Hepatocyte (in vitro differentiated cells): ENCODE results near the gene SRPRA. TPM values are rescaled to one million over a fixed set of nuclear protein-coding genes. Genes with fewer than 3 reads are reported as not detected.
"Not testable (repeated sequence)": the region's sequence is repeated elsewhere in the genome, so short reads cannot be mapped to it uniquely, and the experiment has no call there.

ENCODE experiments used
- DNase-seq: peaks from one replicate; pipeline ENCODE4 v3.0.0-alpha.2; 2016; ENCODE audit warnings: low spot score
- H2AFZ ChIP-seq: fragments of 200-600 bp; sonication (generic); 2 replicates; pipeline ENCODE4 v1.6.0; 2016; ENCODE audit warnings: antibody characterized with exemption, mild to moderate bottlenecking
- H3K27ac ChIP-seq: fragments of 200-600 bp; sonication (generic); 2 replicates; pipeline ENCODE4 v1.5.1; 2016; ENCODE audit warnings: mild to moderate bottlenecking
- H3K27me3 ChIP-seq: fragments of 200-600 bp; sonication (generic); 2 replicates; pipeline ENCODE4 v1.6.1; 2016
- H3K36me3 ChIP-seq: fragments of 200-600 bp; sonication (generic); replicated peaks from 2 replicates; pipeline ENCODE4 v1.5.1; 2016; ENCODE audit warnings: low read depth; ENCODE audit not compliant: insufficient read depth
- H3K4me1 ChIP-seq: fragments of 200-600 bp; sonication (generic); 2 replicates; pipeline ENCODE4 v1.5.1; 2016; ENCODE audit warnings: mild to moderate bottlenecking, moderate library complexity; ENCODE audit not compliant: insufficient read depth
- H3K4me2 ChIP-seq: fragments of 200-600 bp; sonication (generic); 2 replicates; pipeline ENCODE4 v1.6.0; 2016
- H3K4me3 ChIP-seq: fragments of 200-600 bp; sonication (generic); 2 replicates; pipeline ENCODE4 v1.5.1; 2016; ENCODE audit warnings: mild to moderate bottlenecking
- H3K79me2 ChIP-seq: fragments of 200-600 bp; sonication (generic); 2 replicates; pipeline ENCODE4 v1.6.0; 2017; ENCODE audit warnings: mild to moderate bottlenecking
- H3K9me2 ChIP-seq: fragments of 200-600 bp; sonication (generic); replicated peaks from 2 replicates; pipeline ENCODE4 v1.6.0; 2017; ENCODE audit warnings: mild to moderate bottlenecking; ENCODE audit not compliant: insufficient read depth
- H3K9me3 ChIP-seq: fragments of 200-600 bp; sonication (generic); 2 replicates; pipeline ENCODE4 v1.5.1; 2016; ENCODE audit warnings: low read depth, mild to moderate bottlenecking
- H4K20me1 ChIP-seq: fragments of 200-600 bp; sonication (generic); 2 replicates; pipeline ENCODE4 v1.6.0; 2016; ENCODE audit warnings: mild to moderate bottlenecking; ENCODE audit not compliant: insufficient read depth, poor library complexity, severe bottlenecking
- CTCF ChIP-seq: fragments of 200-600 bp; sonication (generic); IDR thresholded peaks from 2 replicates; pipeline ENCODE4 v1.5.1; 2016; ENCODE audit warnings: antibody characterized with exemption, mild to moderate bottlenecking; ENCODE audit not compliant: poor library complexity
- EZH2 ChIP-seq: fragments of 200-600 bp; sonication (generic); IDR thresholded peaks from 2 replicates; pipeline ENCODE4 v1.6.1; 2016; ENCODE audit warnings: antibody characterized with exemption, mild to moderate bottlenecking, borderline replicate concordance
- EZH2phosphoT487 ChIP-seq: fragments of 200-600 bp; sonication (generic); IDR thresholded peaks from one replicate; pipeline ENCODE4 v1.6.1; 2018; ENCODE audit warnings: antibody characterized with exemption, mild to moderate bottlenecking, low read depth, moderate library complexity; ENCODE audit not compliant: unreplicated experiment, severe bottlenecking
- WGBS: methylation state at CpG from one replicate; pipeline ENCODE4 v1.1.6; 2016; ENCODE audit warnings: low lambda C conversion rate; ENCODE audit errors: missing lambda C conversion rate; 5-methylcytosine and 5-hydroxymethylcytosine counted together
- polyA plus RNA-seq: library from polyadenylated mRNA; unstranded; fragments of >200 nt; fragmentation: Nextera tagmentation; extraction: Ambion mirVana; gene quantifications from 2 replicates; pipeline ENCODE4 v1.2.1, GENCODE V29; 2016
- total RNA-seq: library from RNA; depleted of rRNA; stranded (reverse); fragments of >200 nt; gene quantifications from 2 replicates; pipeline ENCODE4 v1.2.3, GENCODE V29; 2014

The SRPRA gene
- total and polyA plus RNA-seq, 2 experiments from 2014 or later: 80.4 to 85.7 TPM

- no peaks in the 10 kb centered on the region for H4K20me1 ChIP-seq
- H3K27me3 ChIP-seq: no peaks in the 10 kb centered on the region
- H3K27ac ChIP-seq: no peak overlapping the region
- TF ChIP-seq EZH2: no peak
- no peak for TF ChIP-seq EZH2phosphoT487
- no peak for TF ChIP-seq CTCF
- H3K4me1 ChIP-seq: no peaks in the 10 kb centered on the region
- H3K36me3 ChIP-seq: no peaks in the 10 kb centered on the region
- H3K9me3 ChIP-seq: no peaks in the 10 kb centered on the region
- H3K9me2 ChIP-seq: no peaks in the 10 kb centered on the region
- H3K4me3 ChIP-seq: no peak overlapping the region
- no peak overlapping the region for H2AFZ ChIP-seq
- no peak for DNase-seq
- WGBS: 90% methylated on average over 2 of the region's 2 CpGs
- no peak overlapping the region for H3K4me2 ChIP-seq
- no peaks in the 10 kb centered on the region for H3K79me2 ChIP-seq
Measured at GRCh38 chr11:126257764-126258163, 10.9 kb downstream of the SRPRA start.

DNA sequence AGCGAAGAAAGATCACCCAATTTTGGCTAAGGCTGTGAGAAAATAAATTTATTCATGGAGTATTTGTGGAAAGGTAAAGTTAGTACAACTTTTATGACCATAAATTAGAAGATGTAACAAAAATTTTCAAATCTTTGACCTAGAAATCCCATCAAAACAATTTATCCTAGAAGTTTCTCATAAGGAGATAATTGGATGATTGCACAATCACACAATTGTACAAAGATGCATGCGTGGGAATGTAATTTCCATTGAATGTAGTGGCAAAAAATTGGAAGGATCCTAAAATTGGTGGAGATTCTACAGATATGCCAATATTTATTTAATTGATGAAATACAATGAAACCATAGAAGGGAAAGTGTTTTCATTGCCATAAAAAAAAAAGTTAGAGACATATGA, 11.6 kb downstream of the SRPRA start:
- H3K36me3 ChIP-seq: no peaks in the 10 kb centered on the region
- WGBS: 96% methylated on average over 2 of the region's 2 CpGs
- TF ChIP-seq EZH2phosphoT487 (no peak), EZH2 (no peak), CTCF (no peak)

DNA sequence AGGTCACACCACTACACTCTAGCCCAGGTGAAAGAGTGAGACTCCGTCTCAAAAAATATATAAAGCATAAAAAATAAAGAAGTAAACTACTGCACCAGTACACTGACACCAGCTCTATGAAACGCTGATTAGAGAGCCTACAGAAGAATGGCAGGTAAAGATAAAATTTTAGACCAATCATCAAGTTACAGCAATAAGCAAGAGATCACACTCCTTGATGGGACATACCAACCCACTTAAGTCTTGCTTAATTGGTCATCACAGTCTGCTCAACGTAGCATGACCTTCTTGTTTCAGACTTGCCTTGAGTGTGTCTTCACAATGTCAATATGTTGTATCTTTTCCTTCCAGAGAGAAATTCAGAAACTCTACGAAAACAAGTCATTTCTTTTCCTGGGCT, 12.5 kb downstream of the SRPRA start:
- H2AFZ ChIP-seq: no peak overlapping the region
- H3K27me3 ChIP-seq: no peaks in the 10 kb centered on the region
- H3K4me1 ChIP-seq: no peaks in the 10 kb centered on the region
- no peaks in the 10 kb centered on the region for H4K20me1 ChIP-seq
- no peak overlapping the region for H3K4me3 ChIP-seq
- H3K36me3 ChIP-seq: no peaks in the 10 kb centered on the region
- no peaks in the 10 kb centered on the region for H3K9me3 ChIP-seq
- H3K4me2 ChIP-seq: no peak overlapping the region
- no peak for DNase-seq
- no peak overlapping the region for H3K27ac ChIP-seq
- no peaks in the 10 kb centered on the region for H3K9me2 ChIP-seq
- no peaks in the 10 kb centered on the region for H3K79me2 ChIP-seq
- 97% methylated on average over 4 of the region's 4 CpGs for WGBS
- TF ChIP-seq EZH2phosphoT487: no peak
- no peak for TF ChIP-seq CTCF
- TF ChIP-seq EZH2: no peak

More for the DNA sequence above, 11.6 kb downstream of the SRPRA start:
- Histone ChIP-seq H3K9me2 (no peaks in the 10 kb centered on the region), H2AFZ (no peak overlapping the region), H3K27me3 (no peaks in the 10 kb centered on the region), H3K4me3 (no peak overlapping the region), H3K27ac (no peak overlapping the region), H3K9me3 (no peaks in the 10 kb centered on the region), H3K4me2 (no peak overlapping the region), H3K4me1 (no peaks in the 10 kb centered on the region), H3K79me2 (no peaks in the 10 kb centered on the region), H4K20me1 (no peaks in the 10 kb centered on the region)
- DNase-seq: no peak

DNA sequence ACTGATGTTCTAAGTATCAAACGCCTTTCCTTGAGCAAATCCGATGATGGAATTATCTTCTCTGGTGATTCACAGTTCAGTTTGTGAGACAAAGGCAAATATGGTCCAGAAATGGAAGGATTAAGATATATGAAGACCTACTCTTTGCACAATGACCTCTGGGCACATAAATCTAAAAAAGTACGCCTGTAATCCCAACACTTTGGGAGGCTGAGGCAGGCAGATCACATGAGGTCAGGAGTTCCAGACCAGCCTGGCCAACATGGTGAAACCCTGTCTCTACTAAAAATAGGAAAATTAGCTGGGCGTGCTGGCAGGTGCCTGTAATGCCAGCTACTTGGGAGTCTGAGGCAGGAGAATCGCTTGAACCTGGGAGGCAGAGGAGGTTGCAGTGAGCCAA, 13.2 kb downstream of the SRPRA start:
- H3K4me2 ChIP-seq, H3K9me3 ChIP-seq, H3K36me3 ChIP-seq, H3K79me2 ChIP-seq, H3K4me3 ChIP-seq, DNase-seq, H3K4me1 ChIP-seq, H4K20me1 ChIP-seq, H3K9me2 ChIP-seq, H3K27ac ChIP-seq, H3K27me3 ChIP-seq, H2AFZ ChIP-seq: not testable (repeated sequence)
- WGBS: 97% methylated on average over 5 of the region's 5 CpGs
